Vagina (tissue), 2 donors: ENCODE data around the gene TSTD1. TPM values are rescaled to one million over a fixed set of nuclear protein-coding genes. Genes with fewer than 3 reads are reported as not detected.
A peak's percentile ranks its signal among the peaks of the same experiment; 100 is the strongest.
"Not testable (repeated sequence)": the region's sequence is repeated elsewhere in the genome, so short reads cannot be mapped to it uniquely, and the experiment has no call there.

ENCODE experiments used
- DNase-seq, 2 donors: peaks; one replicate each; pipeline ENCODE4 v3.0.0-alpha.2; 2017; ENCODE audit errors: extremely low spot score in 2 of 2
- H3K27ac ChIP-seq: fragments of 200-600 bp; sonication (generic); one replicate; pipeline ENCODE4 v1.5.1; 2019
- H3K27me3 ChIP-seq: fragments of 200-600 bp; sonication (generic); one replicate; pipeline ENCODE4 v1.5.1; 2019
- H3K36me3 ChIP-seq, 2 donors: fragments of 200-600 bp; sonication (generic); one replicate each; pipeline ENCODE4 v1.5.1; 2017 to 2019
- H3K4me1 ChIP-seq: fragments of 200-600 bp; sonication (generic); one replicate; pipeline ENCODE4 v1.5.1; 2019
- H3K4me3 ChIP-seq, 2 donors: fragments of 200-600 bp; sonication (generic); 1 replicate in 1 of 2; 2 replicates in 1 of 2; pipeline ENCODE4 v1.5.1; 2016 to 2019
- H3K9me3 ChIP-seq: fragments of 200-600 bp; sonication (generic); one replicate; pipeline ENCODE4 v1.5.1; 2019
- CTCF ChIP-seq, 3 experiments: fragments of 450-650 bp in 2 of 3; fragments of 200-600 bp in 1 of 3; sonication (generic) in 1 of 3; IDR thresholded peaks; one replicate each; pipeline ENCODE4 v1.5.1; 2017 to 2019; ENCODE audit warnings: antibody characterized with exemption in 3 of 3, mild to moderate bottlenecking in 2 of 3, moderate library complexity in 2 of 3
- POLR2A ChIP-seq, 2 donors: fragments of 450-650 bp; IDR thresholded peaks; one replicate each; pipeline ENCODE4 v1.6.1; 2017; ENCODE audit warnings: antibody characterized with exemption in 2 of 2, mild to moderate bottlenecking in 2 of 2, moderate library complexity in 2 of 2
- POLR2AphosphoS5 ChIP-seq, 2 donors: sonication (generic); formaldehyde crosslinking; IDR thresholded peaks; one replicate each; pipeline ENCODE4 v1.9.0; 2017; ENCODE audit warnings: antibody characterized with exemption in 2 of 2, mild to moderate bottlenecking in 2 of 2, low read depth in 1 of 2; ENCODE audit not compliant: insufficient read depth in 1 of 2
- intact Hi-C: fragments of 100-400 bp; cut with DNase I; formaldehyde crosslinking; loops from one replicate; pipeline ENCODE4 v1.15.1; 2023
- total RNA-seq: library from RNA; depleted of rRNA; stranded (reverse); fragments of >200 nt; gene quantifications from one replicate; pipeline ENCODE4 v1.2.3, GENCODE V29; 2016

TSTD1 gene
- total RNA-seq, 1 donor from 2014 or later: 44.7 TPM

GRCh38 chr1:161018631-161018930, 20.2 kb downstream of the TSTD1 start:
- H3K36me3 ChIP-seq: no peaks in the 10 kb centered on the region
- H3K4me1 ChIP-seq: peaks cover 41% of the 10 kb centered on the region
- intact Hi-C loops: no loop called here
- H3K4me3 ChIP-seq: peak overlapping the region in 1 of 2 donors; percentile 59
- no peak for DNase-seq
- H3K27ac ChIP-seq: peak overlapping the region; percentile 89
- no peaks in the 10 kb centered on the region for H3K9me3 ChIP-seq
- TF ChIP-seq CTCF (IDR thresholded peaks at IDR 0.05): no peak
- TF ChIP-seq POLR2AphosphoS5 (IDR thresholded peaks at IDR 0.05; ENCODE audit: insufficient read depth in 1 of 2, low read depth in 1 of 2): no peak
- no peak for TF ChIP-seq POLR2A (IDR thresholded peaks at IDR 0.05)
- no peaks in the 10 kb centered on the region for H3K27me3 ChIP-seq

- no peak for DNase-seq
- H3K27ac ChIP-seq: peak overlapping the region; percentile 89
- no peaks in the 10 kb centered on the region for H3K27me3 ChIP-seq
- no peak for TF ChIP-seq POLR2AphosphoS5 (IDR thresholded peaks at IDR 0.05; ENCODE audit: insufficient read depth in 1 of 2, low read depth in 1 of 2)
- TF ChIP-seq CTCF (IDR thresholded peaks at IDR 0.05): no peak
- TF ChIP-seq POLR2A (IDR thresholded peaks at IDR 0.05): no peak
- intact Hi-C loops: no loop called here
- peaks cover 47% of the 10 kb centered on the region for H3K4me1 ChIP-seq
- peak overlapping the region in 1 of 2 donors; percentile 59 for H3K4me3 ChIP-seq
- no peaks in the 10 kb centered on the region for H3K9me3 ChIP-seq
- no peaks in the 10 kb centered on the region for H3K36me3 ChIP-seq
These were observed 20.8 kb downstream of the TSTD1 start for GRCh38 chr1:161017756-161018630.

- H3K36me3 ChIP-seq, intact Hi-C loops, H3K9me3 ChIP-seq, H3K4me3 ChIP-seq, H3K27me3 ChIP-seq, DNase-seq: not testable (repeated sequence)
- H3K27ac ChIP-seq: peak overlapping the region; percentile 89
- peaks cover 52% of the 10 kb centered on the region for H3K4me1 ChIP-seq
These were observed 21.6 kb downstream of the TSTD1 start for GRCh38 chr1:161017181-161017580.

- H3K36me3 ChIP-seq, DNase-seq, H3K27me3 ChIP-seq, H3K9me3 ChIP-seq, H3K4me3 ChIP-seq, intact Hi-C loops: not testable (repeated sequence)
- peak overlapping the region; percentile 89 for H3K27ac ChIP-seq
- peaks cover 50% of the 10 kb centered on the region for H3K4me1 ChIP-seq
- TF ChIP-seq POLR2AphosphoS5 (IDR thresholded peaks at IDR 0.05; ENCODE audit: insufficient read depth in 1 of 2, low read depth in 1 of 2): peak in 1 of 2 donors; percentile 22
These were observed 22.1 kb downstream of the TSTD1 start for GRCh38 chr1:161016683-161017082.

GRCh38 chr1:161013488-161014230, 25.1 kb downstream of the TSTD1 start:
- no peaks in the 10 kb centered on the region for H3K9me3 ChIP-seq
- TF ChIP-seq CTCF (IDR thresholded peaks at IDR 0.05): no peak
- TF ChIP-seq POLR2AphosphoS5 (IDR thresholded peaks at IDR 0.05; ENCODE audit: insufficient read depth in 1 of 2, low read depth in 1 of 2): peak; percentile 83 to 84
- peaks cover 30% of the 10 kb centered on the region for H3K4me1 ChIP-seq
- DNase-seq: peak in 1 of 2 donors; percentile 93
- peak overlapping the region in 1 of 2 donors; percentile 8 for H3K4me3 ChIP-seq
- H3K27ac ChIP-seq: peak overlapping the region; percentile 81
- no peaks in the 10 kb centered on the region for H3K36me3 ChIP-seq
- intact Hi-C loops: no loop called here
- no peaks in the 10 kb centered on the region for H3K27me3 ChIP-seq

GRCh38 chr1:161013131-161013487, 25.7 kb downstream of the TSTD1 start:
- Histone ChIP-seq H3K9me3 (no peaks in the 10 kb centered on the region), H3K4me3 (peak overlapping the region in 1 of 2 donors; percentile 8), H3K27ac (peak overlapping the region; percentile 81), H3K27me3 (no peaks in the 10 kb centered on the region), H3K36me3 (no peaks in the 10 kb centered on the region), H3K4me1 (peaks cover 30% of the 10 kb centered on the region)
- no peak for DNase-seq
- intact Hi-C loops: no loop called here
- TF ChIP-seq CTCF (IDR thresholded peaks at IDR 0.05) (no peak), POLR2A (IDR thresholded peaks at IDR 0.05) (no peak), POLR2AphosphoS5 (IDR thresholded peaks at IDR 0.05; ENCODE audit: insufficient read depth in 1 of 2, low read depth in 1 of 2) (no peak)
